AG09319 (cell line): ENCODE results near the gene CNOT1.
"Not testable (repeated sequence)": the region's sequence is repeated elsewhere in the genome, so short reads cannot be mapped to it uniquely, and the experiment has no call there.

Experiments used
- DNase-seq: peaks from one replicate; pipeline ENCODE4 v3.0.0-alpha.2; 2010; ENCODE audit warnings: low read depth; ENCODE audit errors: extremely low read depth
- CTCF ChIP-seq: IDR thresholded peaks from 2 replicates; pipeline ENCODE4 v1.5.1; 2011; ENCODE audit warnings: low read depth, mild to moderate bottlenecking, inconsistent platforms, low read length, moderate library complexity

CNOT1 gene

GRCh38 chr16:58578642-58579041, 51.0 kb downstream of the CNOT1 start:
- TF ChIP-seq CTCF: no peak
- no peak for DNase-seq

GRCh38 chr16:58577141-58577540, 52.5 kb downstream of the CNOT1 start:
- DNase-seq: no peak

GRCh38 chr16:58574895-58575294, 54.7 kb downstream of the CNOT1 start:
- DNase-seq: no peak
- TF ChIP-seq CTCF: no peak

More at GRCh38 chr16:58577141-58577540, 52.5 kb downstream of the CNOT1 start:
- no peak for TF ChIP-seq CTCF

GRCh38 chr16:58565697-58566096, 63.9 kb downstream of the CNOT1 start:
- not testable (repeated sequence) for DNase-seq

GRCh38 chr16:58563775-58564174, 65.9 kb downstream of the CNOT1 start:
- DNase-seq: no peak
- TF ChIP-seq CTCF: no peak

- TF ChIP-seq CTCF: no peak
- no peak for DNase-seq
Observed at GRCh38 chr16:58563235-58563634, 66.4 kb downstream of the CNOT1 start.

- no peak for TF ChIP-seq CTCF
- DNase-seq: no peak
Observed at GRCh38 chr16:58556678-58557077, 72.9 kb downstream of the CNOT1 start.

- no peak for TF ChIP-seq CTCF
- DNase-seq: no peak
Observed at GRCh38 chr16:58551496-58551895, 78.1 kb downstream of the CNOT1 start.
